Testis (tissue), 2 donors: ENCODE data around the gene LIPF.
"Not testable (repeated sequence)": the region's sequence is repeated elsewhere in the genome, so short reads cannot be mapped to it uniquely, and the experiment has no call there.

Source experiments
- CTCF ChIP-seq, 3 experiments: fragments of 450-650 bp in 2 of 3; fragments of 200-600 bp in 1 of 3; sonication (generic) in 1 of 3; IDR thresholded peaks; one replicate each; pipeline ENCODE4 v1.5.1; 2016 to 2019; ENCODE audit warnings: antibody characterized with exemption in 3 of 3, mild to moderate bottlenecking in 2 of 3, moderate library complexity in 1 of 3
- POLR2A ChIP-seq: fragments of 450-650 bp; IDR thresholded peaks from one replicate; pipeline ENCODE4 v1.6.1; 2017; ENCODE audit warnings: antibody characterized with exemption, mild to moderate bottlenecking, moderate library complexity

GRCh38 chr10:88709361-88709760 lies 45.1 kb downstream of the LIPF start:
- TF ChIP-seq CTCF (IDR thresholded peaks at IDR 0.05); POLR2A: not testable (repeated sequence)
